Pancreas (tissue), 10 donors: ENCODE measurements around the gene RAB6C. TPM values are rescaled to one million over a fixed set of nuclear protein-coding genes. Genes with fewer than 3 reads are reported as not detected.
"Not testable (repeated sequence)": the region's sequence is repeated elsewhere in the genome, so short reads cannot be mapped to it uniquely, and the experiment has no call there.

Source experiments
- ATAC-seq, 4 donors: fragments of 200-7000 bp; cut with Tn5 transposase; one replicate each; pipeline versions ENCODE4 v1.8.0 to v1.9.1; 2020; ENCODE audit warnings: mild to moderate bottlenecking in 4 of 4, moderate library complexity in 4 of 4
- DNase-seq, 6 donors: peaks; one replicate each; pipeline ENCODE4 v3.0.0-alpha.2; 2020
- FAIRE-seq: peaks from 2 replicates; lab custom pipeline; 2012; peaks lifted over from hg19 to GRCh38; lab: Jason Lieb, UNC
- H3K27ac ChIP-seq, 4 donors: fragments of 200-600 bp; sonication (generic); 1 replicate in 3 of 4; 2 replicates in 1 of 4; pipeline versions ENCODE4 v1.5.0 to v1.8.0; 2020
- H3K27me3 ChIP-seq, 4 donors: fragments of 200-600 bp; one replicate each; pipeline ENCODE4 v1.8.0; 2021
- H3K36me3 ChIP-seq, 3 donors: fragments of 200-600 bp; sonication (generic) in 1 of 3; one replicate each; pipeline versions ENCODE4 v1.5.0 to v1.8.0; 2020 to 2021
- H3K4me1 ChIP-seq, 3 donors: fragments of 200-600 bp; one replicate each; pipeline ENCODE4 v1.8.0; 2021
- H3K4me3 ChIP-seq, 4 donors: fragments of 200-600 bp; sonication (generic) in 2 of 4; one replicate each; pipeline versions ENCODE4 v1.5.0 to v1.8.0; 2020 to 2021
- H3K9me3 ChIP-seq, 4 donors: fragments of 200-600 bp; one replicate each; pipeline ENCODE4 v1.8.0; 2021
- WGBS, 2 donors: extraction: QIAGEN DNeasy Blood & Tissue Kit; methylation state at CpG; one replicate each; pipeline ENCODE4 v1.1.7; 2013; 5-methylcytosine and 5-hydroxymethylcytosine counted together
- intact Hi-C, 3 donors: fragments of 100-400 bp; cut with DNase I; formaldehyde crosslinking; loops; one replicate each; pipeline versions ENCODE4 v1.11.1 to v1.14.2; 2022
- polyA plus RNA-seq, 2 donors: library from polyadenylated mRNA; stranded (reverse); fragments of 200-250 nt; gene quantifications; one replicate each; pipeline ENCODE4 v1.2.3, GENCODE V29; 2013
- total RNA-seq, 6 donors: library from RNA; stranded (reverse); fragmentation: NEBNext Ultra II Directional in 4 of 6; extraction: Animal tissue kit (Norgen Biotek cat#: 25700) in 4 of 6; gene quantifications; one replicate each; pipeline versions ENCODE4 v1.2.1 to v1.2.4, GENCODE V29; 2021 to 2023
- TF ChIP-seq, protein P1 (sequence below), 4 donors: fragments of 200-600 bp; sonication (generic) in 3 of 4; IDR thresholded peaks; one replicate each; pipeline versions ENCODE4 v1.5.0 to v1.8.0; 2021; ENCODE audit warnings: antibody characterized with exemption in 4 of 4
- donor health status: healthy with polysubstance abuse.
- donor health status: DM: no; HTN: no; CAD: no; lungs with moderate emphysema.
- donor health status: DM: no; HTN: no; CAD: no.
- donor health status: control.
- donor health status: control.
- donor health status: Bipolar disorder and iron deficiency.
- donor health status: DM: yes; HTN: yes; CAD: no.
- donor health status: DM: no; HTN: no; CAD: no.
- donor health status: DM: no; HTN: no; CAD: no.
- donor health status: DM: yes; HTN: yes; CAD: no.

The RAB6C gene
- total and polyA plus RNA-seq, 8 donors = 0.09 to 0.12 TPM; not detected in 6

- intact Hi-C loops = no loop called here
- WGBS, 2 donors = 63 to 65% methylated on average over 9 of the region's 9 CpGs
- Histone ChIP-seq H3K27me3 (no peaks in the 10 kb centered on the region), H3K36me3 (no peaks in the 10 kb centered on the region), H3K4me1 (no peaks in the 10 kb centered on the region), H3K27ac (no peak overlapping the region), H3K4me3 (no peak overlapping the region), H3K9me3 (no peaks in the 10 kb centered on the region)
- TF ChIP-seq, protein P1, sequence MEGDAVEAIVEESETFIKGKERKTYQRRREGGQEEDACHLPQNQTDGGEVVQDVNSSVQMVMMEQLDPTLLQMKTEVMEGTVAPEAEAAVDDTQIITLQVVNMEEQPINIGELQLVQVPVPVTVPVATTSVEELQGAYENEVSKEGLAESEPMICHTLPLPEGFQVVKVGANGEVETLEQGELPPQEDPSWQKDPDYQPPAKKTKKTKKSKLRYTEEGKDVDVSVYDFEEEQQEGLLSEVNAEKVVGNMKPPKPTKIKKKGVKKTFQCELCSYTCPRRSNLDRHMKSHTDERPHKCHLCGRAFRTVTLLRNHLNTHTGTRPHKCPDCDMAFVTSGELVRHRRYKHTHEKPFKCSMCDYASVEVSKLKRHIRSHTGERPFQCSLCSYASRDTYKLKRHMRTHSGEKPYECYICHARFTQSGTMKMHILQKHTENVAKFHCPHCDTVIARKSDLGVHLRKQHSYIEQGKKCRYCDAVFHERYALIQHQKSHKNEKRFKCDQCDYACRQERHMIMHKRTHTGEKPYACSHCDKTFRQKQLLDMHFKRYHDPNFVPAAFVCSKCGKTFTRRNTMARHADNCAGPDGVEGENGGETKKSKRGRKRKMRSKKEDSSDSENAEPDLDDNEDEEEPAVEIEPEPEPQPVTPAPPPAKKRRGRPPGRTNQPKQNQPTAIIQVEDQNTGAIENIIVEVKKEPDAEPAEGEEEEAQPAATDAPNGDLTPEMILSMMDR (IDR thresholded peaks at IDR 0.05) = no peak
- ATAC-seq (peak in 1 of 4 donors; percentile 66), DNase-seq (peak in 1 of 6 donors; percentile 82), FAIRE-seq (no peak)
These were observed 43.0 kb upstream of the RAB6C start for GRCh38 chr2:129936334-129936934.

DNA sequence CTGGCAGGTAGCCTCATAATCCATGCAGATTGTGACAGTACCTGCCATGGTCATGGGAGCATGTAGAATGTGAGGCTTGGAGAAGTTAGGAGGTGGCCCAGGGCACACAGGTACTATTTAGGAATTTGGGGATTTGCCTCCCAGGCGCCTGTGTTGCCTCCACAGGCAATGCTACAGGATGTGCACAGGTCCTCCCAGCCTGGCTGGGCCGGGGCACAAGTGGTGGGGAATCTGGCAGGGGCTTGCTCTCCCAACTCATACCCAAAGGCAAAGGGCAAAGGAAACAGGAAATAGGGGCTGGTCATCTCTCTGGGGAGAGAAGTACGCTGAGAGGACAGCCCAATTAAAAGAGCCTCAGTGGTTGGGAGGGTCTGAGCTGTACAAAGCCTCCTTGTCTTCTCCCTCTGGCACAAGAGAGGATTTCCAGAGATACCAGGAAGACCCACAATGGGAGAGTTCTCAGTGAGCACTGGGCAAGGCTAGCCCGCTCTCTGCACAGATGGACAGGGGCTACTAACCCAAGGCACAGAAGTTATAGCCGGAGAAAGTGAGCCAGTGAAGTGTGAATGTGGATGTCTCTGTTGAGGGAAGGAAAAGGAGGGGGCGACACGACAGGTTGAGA is 40.5 kb upstream of the RAB6C start:
- H3K36me3 ChIP-seq, H3K27me3 ChIP-seq, H3K9me3 ChIP-seq, intact Hi-C loops, H3K27ac ChIP-seq, H3K4me1 ChIP-seq, ATAC-seq, DNase-seq, H3K4me3 ChIP-seq, FAIRE-seq: not testable (repeated sequence)
- 79 to 82% methylated on average over 7 of the region's 7 CpGs for WGBS, 2 donors

GRCh38 chr2:129943456-129943855 is 36.0 kb upstream of the RAB6C start:
- H3K36me3 ChIP-seq, H3K27me3 ChIP-seq, H3K4me1 ChIP-seq, H3K9me3 ChIP-seq, DNase-seq, intact Hi-C loops, H3K4me3 ChIP-seq, FAIRE-seq, ATAC-seq, H3K27ac ChIP-seq: not testable (repeated sequence)
- 65 to 78% methylated on average over 8 of the region's 8 CpGs for WGBS, 2 donors

- FAIRE-seq = no peak
- ATAC-seq = no peak
- no peaks in the 10 kb centered on the region for H3K9me3 ChIP-seq
- intact Hi-C loops = no loop called here
- no peaks in the 10 kb centered on the region for H3K4me1 ChIP-seq
- TF ChIP-seq, protein P1 (IDR thresholded peaks at IDR 0.05) = no peak
- no peak overlapping the region for H3K4me3 ChIP-seq
- no peaks in the 10 kb centered on the region for H3K36me3 ChIP-seq
- H3K27me3 ChIP-seq = no peaks in the 10 kb centered on the region
- no peak overlapping the region for H3K27ac ChIP-seq
- DNase-seq = no peak
These were observed 33.9 kb upstream of the RAB6C start for GRCh38 chr2:129945557-129945956.

GRCh38 chr2:129947712-129948111 is 31.8 kb upstream of the RAB6C start:
- H3K36me3 ChIP-seq, H3K4me1 ChIP-seq, H3K4me3 ChIP-seq, ATAC-seq, H3K27me3 ChIP-seq, FAIRE-seq, H3K27ac ChIP-seq, H3K9me3 ChIP-seq, intact Hi-C loops, DNase-seq: not testable (repeated sequence)
- WGBS, 2 donors = 44 to 48% methylated on average over 2 of the region's 2 CpGs

DNA sequence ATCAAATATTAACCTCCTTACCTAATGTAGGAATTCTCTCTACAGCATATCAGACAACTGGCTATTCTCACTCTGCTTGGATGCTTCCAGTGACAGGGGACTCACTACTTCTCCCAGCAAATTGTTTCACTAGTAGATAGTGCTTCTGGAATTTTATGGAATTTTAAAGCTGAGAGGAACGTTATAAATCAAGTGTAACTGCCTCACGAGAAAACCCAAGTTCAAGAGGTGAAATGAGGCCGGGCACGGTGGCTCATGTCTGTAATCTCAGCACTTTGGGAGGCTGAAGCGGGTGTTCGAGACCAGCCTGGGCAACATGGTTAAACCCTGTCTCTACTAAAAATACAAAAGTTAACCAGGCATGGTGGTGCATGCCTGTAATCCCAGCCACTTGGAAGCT is 23.3 kb upstream of the RAB6C start:
- FAIRE-seq, H3K27ac ChIP-seq, H3K36me3 ChIP-seq, intact Hi-C loops, H3K9me3 ChIP-seq, ATAC-seq, H3K4me3 ChIP-seq, H3K4me1 ChIP-seq, H3K27me3 ChIP-seq, DNase-seq: not testable (repeated sequence)
- 80 to 90% methylated on average over 6 of the region's 6 CpGs for WGBS, 2 donors

GRCh38 chr2:129957891-129958290 is 21.6 kb upstream of the RAB6C start:
- H3K27ac ChIP-seq = no peak overlapping the region
- intact Hi-C loops = no loop called here
- no peak for FAIRE-seq
- H3K4me1 ChIP-seq = no peaks in the 10 kb centered on the region
- H3K9me3 ChIP-seq = no peaks in the 10 kb centered on the region
- no peak for DNase-seq
- H3K4me3 ChIP-seq = no peak overlapping the region
- H3K36me3 ChIP-seq = no peaks in the 10 kb centered on the region
- no peaks in the 10 kb centered on the region for H3K27me3 ChIP-seq
- ATAC-seq = no peak
- WGBS, 2 donors = 45 to 48% methylated on average over 4 of the region's 4 CpGs
- TF ChIP-seq, protein P1 (IDR thresholded peaks at IDR 0.05) = no peak

DNA sequence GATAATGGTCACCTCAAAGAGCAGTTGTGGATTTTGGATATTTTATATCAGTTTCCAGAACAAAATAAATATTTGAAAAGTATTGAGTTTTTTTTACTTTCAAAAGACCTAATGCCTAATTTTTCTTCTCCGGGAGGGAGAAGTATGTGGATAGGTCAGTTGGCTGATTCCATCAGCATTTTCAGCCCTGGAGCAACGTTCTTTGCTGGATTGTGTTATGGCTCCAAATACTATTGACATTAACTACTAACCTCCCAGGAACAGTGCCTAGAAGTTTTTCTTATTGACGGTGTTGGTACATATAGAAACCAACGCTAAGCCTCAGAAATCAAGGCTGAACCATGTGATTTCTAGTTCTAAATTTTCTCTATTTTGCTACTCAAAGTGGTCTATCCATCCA is 20.7 kb upstream of the RAB6C start:
- H3K36me3 ChIP-seq, DNase-seq, H3K9me3 ChIP-seq, ATAC-seq, intact Hi-C loops, H3K4me3 ChIP-seq, H3K27ac ChIP-seq, H3K27me3 ChIP-seq, FAIRE-seq, H3K4me1 ChIP-seq: not testable (repeated sequence)
- 48 to 49% methylated on average over 4 of the region's 4 CpGs for WGBS, 2 donors

DNA sequence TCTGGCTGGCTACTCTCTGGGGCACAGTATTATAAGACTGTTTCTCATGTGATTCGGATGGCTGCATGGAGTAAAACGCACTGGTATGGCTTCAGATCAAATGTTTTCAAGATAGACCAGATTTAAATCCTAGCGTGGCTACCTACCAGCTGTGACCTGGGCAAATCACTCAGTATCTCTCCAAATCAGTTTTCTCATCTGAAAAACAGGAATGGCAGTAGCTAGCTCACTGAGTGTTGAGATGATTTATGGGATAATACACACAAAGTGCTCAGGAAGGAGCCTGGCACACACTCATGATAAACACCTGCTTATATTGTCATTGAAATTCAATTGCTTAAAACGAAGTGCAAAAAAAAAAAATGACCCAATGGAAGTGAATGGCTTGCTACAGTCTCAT is 10.9 kb upstream of the RAB6C start:
- H3K9me3 ChIP-seq, H3K36me3 ChIP-seq, FAIRE-seq, DNase-seq, H3K27ac ChIP-seq, H3K4me1 ChIP-seq, H3K4me3 ChIP-seq, intact Hi-C loops, ATAC-seq, H3K27me3 ChIP-seq: not testable (repeated sequence)
- 10 to 11% methylated on average over 4 of the region's 4 CpGs for WGBS, 2 donors
